Effector memory CD4-positive, alpha-beta T cell (primary cell): ENCODE data around the gene PAN2.
"Not testable (repeated sequence)": the region's sequence is repeated elsewhere in the genome, so short reads cannot be mapped to it uniquely, and the experiment has no call there.

Experiments used
- DNase-seq, 3 donors: peaks; one replicate each; pipeline ENCODE4 v3.0.0-alpha.2; 2020
- H3K27ac ChIP-seq: 2 replicates; pipeline ENCODE4 v1.7.0; 2013; ENCODE audit warnings: mild to moderate bottlenecking, low read length, moderate library complexity; ENCODE audit not compliant: insufficient read depth, poor library complexity, severe bottlenecking
- H3K27me3 ChIP-seq: replicated peaks from 2 replicates; pipeline ENCODE4 v1.7.0; 2013; ENCODE audit warnings: mild to moderate bottlenecking, low read length; ENCODE audit not compliant: insufficient read depth, control insufficient read depth, poor library complexity, severe bottlenecking
- H3K36me3 ChIP-seq: 2 replicates; pipeline ENCODE4 v1.7.0; 2013; ENCODE audit warnings: mild to moderate bottlenecking, low read length, moderate library complexity; ENCODE audit not compliant: control insufficient read depth, insufficient read depth
- H3K4me1 ChIP-seq: 2 replicates; pipeline ENCODE4 v1.7.0; 2013; ENCODE audit warnings: low read length, mild to moderate bottlenecking; ENCODE audit not compliant: control insufficient read depth, insufficient read depth, poor library complexity, severe bottlenecking
- H3K4me3 ChIP-seq: 2 replicates; pipeline ENCODE4 v1.7.0; 2013; ENCODE audit warnings: low read length, low read depth, mild to moderate bottlenecking; ENCODE audit not compliant: insufficient read depth, poor library complexity, severe bottlenecking
- H3K9me3 ChIP-seq: 2 replicates; pipeline ENCODE4 v1.7.0; 2013; ENCODE audit warnings: mild to moderate bottlenecking, low read length, moderate library complexity; ENCODE audit not compliant: control insufficient read depth

The PAN2 gene

DNA sequence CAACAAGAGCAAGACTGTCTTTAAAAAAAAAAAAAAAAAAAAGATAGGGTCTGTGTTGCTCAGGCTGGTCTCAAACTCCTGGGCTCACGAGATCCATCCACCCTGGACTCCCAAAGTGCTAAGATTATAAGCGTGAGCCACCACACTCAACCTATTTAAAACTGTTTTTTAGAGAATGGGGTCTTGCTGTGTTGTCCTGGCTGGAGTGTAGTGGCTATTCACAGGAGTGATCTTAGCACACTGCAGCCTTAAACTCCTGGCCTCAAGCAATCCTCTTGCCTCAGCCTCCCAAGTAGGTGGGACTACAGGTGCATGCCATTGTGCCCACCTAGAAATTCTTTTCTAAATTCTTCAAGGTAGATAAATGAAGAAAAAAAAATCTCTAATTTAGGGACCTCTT lies 59.5 kb downstream of the PAN2 start:
- Histone ChIP-seq H3K27me3 (no peaks in the 10 kb centered on the region), H3K9me3 (no peaks in the 10 kb centered on the region), H3K4me3 (no peak overlapping the region), H3K27ac (no peak overlapping the region), H3K4me1 (no peaks in the 10 kb centered on the region), H3K36me3 (peaks cover 56% of the 10 kb centered on the region)
- no peak for DNase-seq

DNA sequence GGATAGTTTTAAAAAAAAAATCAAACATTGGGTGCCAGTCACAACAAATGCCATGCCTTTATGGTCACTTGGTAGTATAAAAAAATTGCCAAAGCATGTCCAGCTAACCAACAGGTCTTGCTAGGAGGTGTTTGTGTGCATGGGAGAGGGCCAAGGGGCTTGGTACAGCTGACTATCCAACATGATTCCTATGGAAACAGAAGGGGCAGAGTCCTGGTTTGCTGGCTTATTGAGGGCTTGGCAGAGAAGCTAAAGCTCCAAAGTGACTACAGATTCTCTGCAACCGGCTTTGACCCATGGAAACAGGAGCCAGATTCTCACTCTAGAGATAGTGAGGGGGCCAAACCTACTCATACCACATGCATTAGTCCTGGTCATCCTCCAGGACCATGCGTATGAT lies 61.3 kb downstream of the PAN2 start:
- H3K9me3 ChIP-seq, DNase-seq, H3K27ac ChIP-seq, H3K27me3 ChIP-seq, H3K4me1 ChIP-seq, H3K4me3 ChIP-seq: not testable (repeated sequence)
- peaks cover 38% of the 10 kb centered on the region for H3K36me3 ChIP-seq

DNA sequence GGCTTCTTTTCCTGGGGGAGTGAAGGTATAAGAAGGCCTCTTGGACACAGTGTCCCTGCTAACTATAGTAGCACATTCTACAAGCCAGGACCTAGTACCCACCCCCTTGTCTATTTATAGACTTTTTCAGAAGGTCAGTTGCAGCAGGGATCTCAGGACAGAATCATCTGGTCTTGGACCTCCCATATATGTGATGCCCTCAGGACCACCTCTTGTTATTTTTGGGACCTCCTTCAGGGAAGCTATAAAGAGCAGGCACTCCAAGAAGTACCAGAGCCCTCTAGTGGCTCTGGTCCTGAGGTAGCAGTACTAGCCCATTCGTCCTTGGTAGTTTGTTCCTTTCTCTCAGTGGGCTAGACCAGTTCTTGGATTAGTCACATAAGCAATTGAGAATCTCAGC lies 62.8 kb downstream of the PAN2 start:
- Histone ChIP-seq H3K4me1 (peaks cover 10% of the 10 kb centered on the region), H3K36me3 (peaks cover 34% of the 10 kb centered on the region), H3K27me3 (no peaks in the 10 kb centered on the region), H3K27ac (no peak overlapping the region), H3K9me3 (no peaks in the 10 kb centered on the region), H3K4me3 (no peak overlapping the region)
- DNase-seq, result no peak

DNA sequence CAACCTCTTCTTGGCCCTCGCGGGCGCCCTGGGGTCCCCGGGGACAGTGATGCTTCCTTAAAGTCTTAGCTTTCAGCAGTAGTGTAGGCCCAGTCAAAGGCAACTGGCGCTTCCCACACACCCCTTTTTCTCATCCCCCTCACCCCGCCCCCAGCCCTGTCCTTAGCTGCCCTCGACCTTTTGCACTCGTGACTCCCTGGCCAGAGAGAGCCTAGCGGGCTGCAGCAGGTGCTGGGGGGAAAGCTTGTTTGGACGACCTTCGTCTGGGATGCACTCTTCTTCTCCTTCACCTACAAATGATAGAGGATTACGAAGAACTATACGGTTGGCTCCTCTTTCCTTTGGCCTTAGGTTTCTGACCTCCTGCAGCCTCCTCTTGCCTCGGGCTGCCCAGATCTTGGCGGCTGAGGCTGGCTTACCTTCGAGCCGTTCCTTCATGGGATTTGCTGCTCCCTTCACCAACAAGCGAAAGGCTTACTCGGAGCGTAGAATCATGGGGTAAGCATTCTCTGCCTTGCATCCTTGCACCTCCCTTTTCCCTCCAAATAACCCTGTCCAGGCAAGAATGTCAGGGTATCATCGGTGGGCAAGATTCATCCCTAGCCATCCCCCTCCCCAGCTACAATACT lies 66.2 kb downstream of the PAN2 start:
- Histone ChIP-seq H3K4me1 (peaks cover 10% of the 10 kb centered on the region), H3K27ac (peak overlapping the region; percentile 96), H3K36me3 (peaks cover 6% of the 10 kb centered on the region), H3K9me3 (no peaks in the 10 kb centered on the region), H3K4me3 (peak overlapping the region; percentile 92), H3K27me3 (no peaks in the 10 kb centered on the region)
- no peak for DNase-seq

DNA sequence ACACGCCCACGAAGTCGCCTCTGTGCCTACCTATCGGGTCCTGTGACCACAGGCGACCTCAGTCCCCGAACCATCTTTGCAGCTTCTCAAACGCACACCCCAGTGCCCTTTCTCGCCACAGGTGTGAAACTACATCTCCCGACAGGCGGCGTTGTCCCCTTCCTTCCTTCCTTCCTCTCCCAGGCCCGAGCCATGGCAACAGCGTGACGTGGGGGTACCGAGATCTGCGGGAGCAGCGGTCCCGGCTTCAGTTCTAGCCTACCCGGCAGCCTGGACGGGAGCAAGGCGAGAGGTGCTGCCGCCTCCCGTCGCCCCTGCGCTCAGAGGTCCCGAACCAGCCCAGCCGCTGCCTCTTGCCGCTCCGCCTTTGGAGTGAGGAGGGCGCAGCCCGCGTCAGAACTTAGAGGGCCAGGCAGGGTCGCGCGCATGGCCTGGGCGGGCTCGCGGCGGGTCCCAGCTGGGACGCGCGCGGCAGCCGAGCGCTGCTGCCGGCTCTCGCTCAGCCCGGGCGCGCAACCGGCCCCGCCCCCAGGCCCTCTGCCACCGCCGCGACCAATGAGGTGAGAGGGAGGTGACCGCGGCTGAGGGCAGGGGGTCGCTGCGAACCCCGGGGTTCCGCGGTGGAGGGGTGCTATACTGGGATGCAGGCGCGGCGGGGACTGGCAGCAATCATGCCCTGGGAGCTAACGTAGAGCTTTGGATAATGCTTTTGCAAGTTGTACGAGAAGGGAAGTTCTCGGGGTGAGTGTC lies 66.9 kb downstream of the PAN2 start, which contains the start of gene COQ10A:
COQ10A (plus strand) TSS at position 250 of the 750 bp plus-strand sequence; CDS start at position 427, 177 bp downstream.
- H3K27me3 ChIP-seq, result no peaks in the 10 kb centered on the region
- H3K27ac ChIP-seq, result peak within 1 kb of the TSS; percentile 96
- H3K4me3 ChIP-seq, result peak within 1 kb of the TSS; percentile 92

More for the DNA sequence above, 66.9 kb downstream of the PAN2 start, which contains the start of gene COQ10A:
- Histone ChIP-seq H3K9me3 (no peaks in the 10 kb centered on the region), H3K36me3 (peaks cover 6% of the 10 kb centered on the region), H3K4me1 (peaks cover 10% of the 10 kb centered on the region)
- DNase-seq, result peak; percentile 82 to 88 (median 87)
